ENCODE results near the gene ZNF497.
A peak's percentile ranks its signal among the peaks of the same experiment; 100 is the strongest.

The ZNF497 gene

GRCh38 chr19:58397533-58398037 is 35.0 kb upstream of the ZNF497 start:
- TF ChIP-seq ZFX (IDR thresholded peaks at IDR 0.05) (no peak), CTCF (conservative IDR thresholded peaks at IDR 0.05) (no peak)

GRCh38 chr19:58396691-58397532 is 34.4 kb upstream of the ZNF497 start:
- TF ChIP-seq CTCF (conservative IDR thresholded peaks at IDR 0.05) (no peak), ZFX (IDR thresholded peaks at IDR 0.05) (no peak)

More at GRCh38 chr19:58397533-58398037, 35.0 kb upstream of the ZNF497 start:
- no peak overlapping the region for H3K27ac ChIP-seq

GRCh38 chr19:58395979-58396627 is 33.6 kb upstream of the ZNF497 start:
- TF ChIP-seq CTCF (conservative IDR thresholded peaks at IDR 0.05), result no peak
- no peak for TF ChIP-seq ZFX (IDR thresholded peaks at IDR 0.05)
- H3K27ac ChIP-seq, result peak overlapping the region; percentile 62

More at GRCh38 chr19:58396691-58397532, 34.4 kb upstream of the ZNF497 start:
- no peak overlapping the region for H3K27ac ChIP-seq

GRCh38 chr19:58395220-58395978 is 32.8 kb upstream of the ZNF497 start, which contains the start of gene RNF225:
RNF225 (plus strand) TSS chr19:58395656; CDS start chr19:58396090, 434 bp downstream.
- TF ChIP-seq CTCF (conservative IDR thresholded peaks at IDR 0.05) (no peak), ZFX (IDR thresholded peaks at IDR 0.05) (no peak)
- H3K27ac ChIP-seq, result peak within 1 kb of the TSS; percentile 62

DNA sequence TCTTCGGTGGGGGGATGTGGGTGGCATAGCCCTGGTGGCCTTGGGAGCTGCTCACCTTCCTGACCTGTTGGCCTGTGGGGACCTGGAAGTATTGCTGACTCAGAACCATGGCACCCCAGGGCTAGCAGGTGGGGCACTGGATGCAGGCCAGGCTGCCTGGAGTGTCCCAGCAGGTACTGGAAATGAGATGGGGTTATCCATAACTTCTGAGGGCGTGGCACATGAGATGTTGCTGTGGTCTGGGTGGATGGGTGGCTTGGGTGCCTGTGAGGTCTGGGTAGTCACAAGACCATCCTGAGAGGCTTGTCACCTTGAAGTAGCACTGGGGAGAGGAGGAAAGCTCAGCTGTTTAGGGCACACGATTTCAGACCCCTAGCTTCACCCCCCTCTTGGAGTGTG is 32.3 kb upstream of the ZNF497 start:
- H3K27ac ChIP-seq, result peak overlapping the region; percentile 62

DNA sequence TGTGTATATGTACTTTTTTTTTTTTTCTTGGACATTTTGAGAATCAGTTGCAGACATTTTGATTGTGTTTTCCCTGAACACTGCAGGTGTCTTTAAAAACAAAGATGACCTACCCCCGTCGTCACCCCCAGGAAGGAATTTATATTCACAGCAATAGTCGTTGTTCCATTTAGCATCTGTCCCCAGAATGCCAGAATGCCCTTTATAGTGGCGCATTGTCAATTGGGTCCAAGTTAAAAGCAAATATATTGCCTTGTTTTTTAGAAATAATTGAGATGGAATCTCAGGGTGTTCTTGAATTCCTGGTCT is 31.1 kb upstream of the ZNF497 start:
- no peak overlapping the region for H3K27ac ChIP-seq
- no peak for TF ChIP-seq CTCF (conservative IDR thresholded peaks at IDR 0.05)
- no peak for TF ChIP-seq ZFX (IDR thresholded peaks at IDR 0.05)

More for the DNA sequence above, 32.3 kb upstream of the ZNF497 start:
- TF ChIP-seq CTCF (conservative IDR thresholded peaks at IDR 0.05) (no peak), ZFX (IDR thresholded peaks at IDR 0.05) (no peak)
